ENCODE results near the gene DPRX. TPM values are rescaled to one million over a fixed set of nuclear protein-coding genes. Genes with fewer than 3 reads are reported as not detected.
"Not testable (repeated sequence)": the region's sequence is repeated elsewhere in the genome, so short reads cannot be mapped to it uniquely, and the experiment has no call there.

Gene DPRX
- polyA plus RNA-seq, 4 donors: not detected

GRCh38 chr19:53644061-53644816 lies 12.4 kb downstream of the DPRX start:
- DNase-seq (ENCODE audit: low read depth in 4 of 4, low spot score in 2 of 4): no peak

GRCh38 chr19:53646144-53646543 lies 14.3 kb downstream of the DPRX start:
- no peak for DNase-seq (ENCODE audit: low read depth in 4 of 4, low spot score in 2 of 4)

GRCh38 chr19:53647350-53647749 lies 15.6 kb downstream of the DPRX start:
- no peak for DNase-seq (ENCODE audit: low read depth in 4 of 4, low spot score in 2 of 4)

- DNase-seq (ENCODE audit: low read depth in 4 of 4, low spot score in 2 of 4): no peak
Observed at GRCh38 chr19:53647792-53648191, 16.0 kb downstream of the DPRX start.

- DNase-seq (ENCODE audit: low read depth in 4 of 4, low spot score in 2 of 4): no peak
Observed at GRCh38 chr19:53649746-53650593, 18.2 kb downstream of the DPRX start.

- DNase-seq (ENCODE audit: low read depth in 4 of 4, low spot score in 2 of 4): no peak
Observed at GRCh38 chr19:53652476-53652875, 20.7 kb downstream of the DPRX start.

- no peak for DNase-seq (ENCODE audit: low read depth in 4 of 4, low spot score in 2 of 4)
Observed at GRCh38 chr19:53655042-53655665, 23.4 kb downstream of the DPRX start.

GRCh38 chr19:53657330-53657729 lies 25.5 kb downstream of the DPRX start:
- DNase-seq (ENCODE audit: low read depth in 4 of 4, low spot score in 2 of 4): no peak

- DNase-seq (ENCODE audit: low read depth in 4 of 4, low spot score in 2 of 4): no peak
Observed at GRCh38 chr19:53657778-53658177, 26.0 kb downstream of the DPRX start.

- peak in 2 of 4 donors; percentile 6 to 34 for DNase-seq (ENCODE audit: low read depth in 4 of 4, low spot score in 2 of 4)
Observed at GRCh38 chr19:53659292-53659691, 27.5 kb downstream of the DPRX start.

- DNase-seq (ENCODE audit: low read depth in 4 of 4, low spot score in 2 of 4): no peak
Observed at GRCh38 chr19:53660584-53660983, 28.8 kb downstream of the DPRX start.

- DNase-seq (ENCODE audit: low read depth in 4 of 4, low spot score in 2 of 4): no peak
Observed at GRCh38 chr19:53662209-53662608, 30.4 kb downstream of the DPRX start.

GRCh38 chr19:53664152-53664551 lies 32.4 kb downstream of the DPRX start:
- no peak for DNase-seq (ENCODE audit: low read depth in 4 of 4, low spot score in 2 of 4)

GRCh38 chr19:53664760-53665159 lies 33.0 kb downstream of the DPRX start:
- no peak for DNase-seq (ENCODE audit: low read depth in 4 of 4, low spot score in 2 of 4)

- DNase-seq (ENCODE audit: low read depth in 4 of 4, low spot score in 2 of 4): not testable (repeated sequence)
Observed at GRCh38 chr19:53666331-53666730, 34.5 kb downstream of the DPRX start.

- not testable (repeated sequence) for DNase-seq (ENCODE audit: low read depth in 4 of 4, low spot score in 2 of 4)
Observed at GRCh38 chr19:53668804-53669203, 37.0 kb downstream of the DPRX start.

GRCh38 chr19:53670345-53670744 lies 38.5 kb downstream of the DPRX start:
- DNase-seq (ENCODE audit: low read depth in 4 of 4, low spot score in 2 of 4): no peak

- DNase-seq (ENCODE audit: low read depth in 4 of 4, low spot score in 2 of 4): no peak
Observed at GRCh38 chr19:53671663-53672062, 39.9 kb downstream of the DPRX start.
